Stomach (tissue), 4 donors: Measurements from ENCODE around the gene SMC1B.
A peak's percentile ranks its signal among the peaks of the same experiment; 100 is the strongest.

Source experiments
- CTCF ChIP-seq, 7 experiments: fragments of 450-650 bp in 4 of 7; fragments of 200-600 bp in 3 of 7; sonication (generic) in 3 of 7; IDR thresholded peaks; one replicate each; pipeline ENCODE4 v1.5.1; 2016 to 2019; ENCODE audit warnings: antibody characterized with exemption in 7 of 7, control low read depth in 2 of 7, mild to moderate bottlenecking in 1 of 7
- EP300 ChIP-seq: sonication (generic); formaldehyde crosslinking; IDR thresholded peaks from one replicate; pipeline ENCODE4 v1.6.1; 2017; ENCODE audit warnings: antibody characterized with exemption
- POLR2AphosphoS5 ChIP-seq, 3 donors: sonication (generic); formaldehyde crosslinking; IDR thresholded peaks; one replicate each; pipeline ENCODE4 v1.6.1; 2016; ENCODE audit warnings: antibody characterized with exemption in 3 of 3

DNA sequence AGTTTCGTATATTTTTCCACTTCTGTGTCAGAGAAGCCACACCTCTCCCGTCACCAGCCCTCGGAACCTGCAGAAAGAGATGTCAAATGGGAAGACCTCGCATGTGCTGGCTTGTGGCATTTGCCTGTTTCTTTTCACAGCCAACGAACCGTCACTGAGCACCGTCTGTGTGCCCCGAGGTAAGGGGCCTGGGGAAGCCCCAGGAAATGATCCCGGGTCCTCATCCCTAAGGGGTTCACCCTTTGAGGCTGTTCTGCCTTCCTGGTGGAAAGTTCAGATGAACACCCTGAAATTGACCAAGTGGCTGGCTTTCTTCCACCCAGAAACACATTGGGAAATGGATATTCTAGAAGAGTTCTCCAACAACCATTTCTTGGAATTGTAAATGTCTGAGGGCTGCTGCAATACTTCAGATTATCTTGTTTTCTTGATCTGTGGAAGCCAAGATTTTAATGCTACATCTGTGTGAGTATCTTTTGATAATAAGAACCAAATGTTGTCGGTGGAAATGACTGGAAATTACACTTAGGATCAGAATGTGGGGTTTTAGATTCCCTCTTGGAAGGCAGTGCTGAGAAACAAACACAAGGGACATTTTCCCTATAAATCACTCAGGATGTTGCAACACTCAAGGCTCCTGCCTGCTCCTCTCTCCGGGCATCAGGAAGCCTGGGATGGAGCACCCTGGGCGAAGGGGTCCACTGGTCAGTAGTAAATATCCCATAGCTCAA is 37.7 kb upstream of the SMC1B start:
- TF ChIP-seq CTCF (IDR thresholded peaks at IDR 0.05) (no peak), POLR2AphosphoS5 (IDR thresholded peaks at IDR 0.05) (peak; percentile 58 to 78 (median 62)), EP300 (peak; percentile 41)
